NB4 (cell line): Measurements from ENCODE around the gene WDR1.

Experiments used
- DNase-seq: peaks from one replicate; pipeline ENCODE4 v3.0.0; 2010; ENCODE audit warnings: low read depth
- H3K4me3 ChIP-seq: one replicate; pipeline ENCODE4 v1.5.1; 2011; ENCODE audit warnings: mild to moderate bottlenecking, low read depth, low read length, moderate library complexity
- MYC ChIP-seq: IDR thresholded peaks from 2 replicates; pipeline ENCODE4 v1.6.1; 2011; ENCODE audit warnings: low read depth, low read length
- POLR2A ChIP-seq: IDR thresholded peaks from 2 replicates; pipeline ENCODE4 v1.6.1; 2011; ENCODE audit warnings: mild to moderate bottlenecking; ENCODE audit not compliant: insufficient read length; ENCODE audit errors: extremely low read depth
- TF ChIP-seq, protein P1 (sequence below): IDR thresholded peaks from one replicate; pipeline ENCODE4 v1.5.1; 2012; ENCODE audit warnings: low read depth, low read length
- TF ChIP-seq, protein P2 (sequence below): IDR thresholded peaks from 2 replicates; pipeline ENCODE4 v1.6.1; 2011; ENCODE audit warnings: low read depth, low read length

The WDR1 gene

DNA sequence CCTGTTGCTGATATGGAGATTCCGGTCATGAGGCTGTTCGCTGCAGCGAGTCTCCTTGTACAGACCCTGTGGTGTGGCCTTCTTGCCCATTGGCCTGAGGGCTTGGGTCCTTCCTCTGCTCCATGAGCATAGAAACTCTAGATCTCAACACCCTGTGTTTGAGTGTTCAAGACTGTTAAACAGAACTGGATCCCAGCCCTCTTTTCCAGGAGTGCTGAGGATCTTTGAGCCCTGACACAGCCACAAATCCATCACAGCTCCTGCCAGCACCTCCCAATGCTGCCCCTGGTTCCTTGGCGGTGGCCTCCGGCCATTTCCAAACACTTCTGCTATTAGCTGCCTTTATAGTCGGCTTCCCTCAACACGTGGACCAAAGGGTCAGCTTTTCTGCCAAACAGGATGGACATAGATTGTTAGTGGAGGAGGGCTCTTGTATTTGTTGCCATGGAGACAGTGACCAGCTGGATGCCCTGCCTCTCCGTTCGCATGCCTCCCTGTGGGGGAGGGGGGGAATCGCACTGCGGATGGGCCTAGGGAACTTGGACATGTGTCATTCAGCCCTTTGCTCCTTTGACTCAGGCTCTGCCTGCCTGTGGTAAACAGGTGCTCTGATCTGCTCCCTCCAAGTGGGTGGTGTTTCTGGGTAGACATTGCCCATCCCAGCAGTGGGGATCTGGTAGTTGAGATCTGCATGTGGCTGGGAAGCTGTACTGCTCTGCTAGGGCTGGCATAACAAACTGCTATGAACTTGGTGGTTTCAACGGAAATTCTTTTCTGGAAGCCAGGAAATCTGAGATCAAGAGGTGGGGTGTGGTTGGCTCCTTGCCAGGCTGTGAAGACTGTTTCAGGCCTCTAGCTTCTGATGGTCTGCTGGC lies 6.9 kb upstream of the WDR1 start:
- DNase-seq: no peak
- no peak overlapping the region for H3K4me3 ChIP-seq

DNA sequence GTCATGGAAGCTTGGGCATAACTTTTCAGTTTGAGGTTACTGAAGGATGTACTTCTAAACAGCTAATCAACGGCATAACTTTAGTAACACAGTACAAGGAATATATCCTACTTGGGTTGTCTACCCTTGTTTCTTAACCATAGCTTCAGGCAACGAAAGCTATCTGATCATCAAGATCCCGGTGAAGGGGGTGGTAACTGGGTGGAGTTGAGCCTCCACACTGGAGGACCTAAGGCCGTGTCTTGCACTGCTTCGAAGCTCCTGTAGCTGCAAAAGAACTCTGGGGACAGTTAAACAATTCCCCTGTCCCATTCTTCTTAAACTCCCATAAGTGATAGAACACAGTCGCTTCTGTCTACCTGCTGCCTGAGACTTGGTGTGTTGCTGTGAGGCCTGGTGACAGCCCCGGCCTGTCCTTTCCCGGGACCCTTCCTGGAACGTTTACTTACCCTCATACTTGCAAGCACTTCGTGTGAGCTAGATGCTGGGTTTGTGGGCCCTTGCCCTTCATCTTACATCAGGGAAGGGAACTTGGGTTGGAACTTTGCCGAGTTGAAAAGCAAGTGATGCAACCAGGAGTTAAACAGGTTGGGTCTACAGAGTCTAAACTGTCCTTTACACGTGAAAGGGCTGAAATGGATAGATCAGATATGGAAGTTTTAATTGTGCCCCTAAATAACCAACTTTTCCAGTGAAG lies 5.8 kb upstream of the WDR1 start:
- TF ChIP-seq POLR2A (no peak), MYC (no peak)
- TF ChIP-seq, protein P1, sequence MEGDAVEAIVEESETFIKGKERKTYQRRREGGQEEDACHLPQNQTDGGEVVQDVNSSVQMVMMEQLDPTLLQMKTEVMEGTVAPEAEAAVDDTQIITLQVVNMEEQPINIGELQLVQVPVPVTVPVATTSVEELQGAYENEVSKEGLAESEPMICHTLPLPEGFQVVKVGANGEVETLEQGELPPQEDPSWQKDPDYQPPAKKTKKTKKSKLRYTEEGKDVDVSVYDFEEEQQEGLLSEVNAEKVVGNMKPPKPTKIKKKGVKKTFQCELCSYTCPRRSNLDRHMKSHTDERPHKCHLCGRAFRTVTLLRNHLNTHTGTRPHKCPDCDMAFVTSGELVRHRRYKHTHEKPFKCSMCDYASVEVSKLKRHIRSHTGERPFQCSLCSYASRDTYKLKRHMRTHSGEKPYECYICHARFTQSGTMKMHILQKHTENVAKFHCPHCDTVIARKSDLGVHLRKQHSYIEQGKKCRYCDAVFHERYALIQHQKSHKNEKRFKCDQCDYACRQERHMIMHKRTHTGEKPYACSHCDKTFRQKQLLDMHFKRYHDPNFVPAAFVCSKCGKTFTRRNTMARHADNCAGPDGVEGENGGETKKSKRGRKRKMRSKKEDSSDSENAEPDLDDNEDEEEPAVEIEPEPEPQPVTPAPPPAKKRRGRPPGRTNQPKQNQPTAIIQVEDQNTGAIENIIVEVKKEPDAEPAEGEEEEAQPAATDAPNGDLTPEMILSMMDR: no peak
- TF ChIP-seq, protein P2, sequence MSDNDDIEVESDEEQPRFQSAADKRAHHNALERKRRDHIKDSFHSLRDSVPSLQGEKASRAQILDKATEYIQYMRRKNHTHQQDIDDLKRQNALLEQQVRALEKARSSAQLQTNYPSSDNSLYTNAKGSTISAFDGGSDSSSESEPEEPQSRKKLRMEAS: no peak
- DNase-seq: no peak
- no peak overlapping the region for H3K4me3 ChIP-seq

More for the DNA sequence above, 6.9 kb upstream of the WDR1 start:
- TF ChIP-seq POLR2A (no peak), MYC (no peak)
- TF ChIP-seq, protein P2: no peak
- TF ChIP-seq, protein P1: no peak

DNA sequence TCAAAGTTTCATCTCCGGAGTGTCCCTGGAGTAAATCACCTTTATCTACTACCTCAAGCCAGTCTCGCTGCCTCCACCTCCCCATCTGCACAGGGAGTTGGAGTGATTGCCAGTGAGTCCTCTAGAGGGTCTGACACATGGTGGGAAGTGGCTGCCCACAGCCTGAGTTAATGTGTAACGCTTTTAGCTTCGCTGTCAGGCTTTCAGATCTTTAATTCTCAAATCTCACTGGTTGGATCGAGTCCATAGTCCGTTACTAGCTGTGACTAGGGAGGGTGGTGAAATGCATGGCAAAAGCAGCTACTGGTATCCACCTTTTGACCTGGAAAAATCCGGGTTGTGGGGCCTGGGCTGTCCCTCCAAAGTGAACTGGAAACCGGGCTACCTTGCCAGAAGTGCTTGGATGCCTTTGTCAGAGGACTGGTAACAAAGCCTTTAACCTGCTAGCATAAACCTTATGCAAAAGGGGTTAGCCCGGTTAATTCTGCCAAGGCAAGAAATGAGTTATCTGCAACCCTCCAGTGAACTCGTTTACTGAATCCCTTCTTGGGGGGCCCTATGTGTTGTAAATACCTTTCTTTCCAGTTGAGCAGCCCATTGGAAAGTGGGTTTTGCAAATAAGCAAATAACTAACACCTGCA lies 5.1 kb upstream of the WDR1 start:
- DNase-seq: no peak

DNA sequence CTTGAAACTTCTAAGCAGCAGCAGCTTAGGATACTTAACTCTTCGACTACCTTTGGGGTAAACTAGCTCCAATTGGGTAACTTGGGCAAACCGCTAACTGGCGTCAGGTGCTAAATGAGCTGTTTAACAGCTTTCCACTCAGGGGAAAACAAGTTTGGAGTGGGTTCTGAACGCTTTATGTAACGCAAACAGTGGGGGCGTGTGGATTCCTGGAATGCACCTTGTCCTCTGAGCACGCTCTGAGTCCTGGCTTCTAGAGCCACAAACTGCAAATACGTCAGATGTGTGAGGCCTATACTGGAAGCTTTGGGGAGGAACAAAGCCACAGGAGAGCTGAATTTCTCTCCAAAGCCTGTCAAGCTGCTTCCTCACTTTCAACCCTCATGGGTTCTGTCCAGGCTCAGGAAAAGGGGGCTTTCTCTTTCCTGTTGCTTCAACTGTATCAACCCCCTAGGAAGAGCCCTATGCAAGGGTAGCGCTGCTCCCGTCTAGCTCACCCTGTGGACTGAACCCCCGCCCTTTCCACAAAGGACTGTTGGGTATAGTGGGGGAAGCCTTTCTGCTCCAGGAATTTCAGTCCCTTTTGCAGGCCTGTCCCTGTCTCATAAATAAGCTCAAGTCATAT lies 4.5 kb upstream of the WDR1 start:
- no peak for DNase-seq
- TF ChIP-seq, protein P1: no peak
- TF ChIP-seq POLR2A (no peak), MYC (no peak)
- TF ChIP-seq, protein P2: no peak
- no peak overlapping the region for H3K4me3 ChIP-seq

More for the DNA sequence above, 5.1 kb upstream of the WDR1 start:
- no peak overlapping the region for H3K4me3 ChIP-seq
- TF ChIP-seq POLR2A (no peak), MYC (no peak)
- TF ChIP-seq, protein P1: no peak
- TF ChIP-seq, protein P2: no peak

DNA sequence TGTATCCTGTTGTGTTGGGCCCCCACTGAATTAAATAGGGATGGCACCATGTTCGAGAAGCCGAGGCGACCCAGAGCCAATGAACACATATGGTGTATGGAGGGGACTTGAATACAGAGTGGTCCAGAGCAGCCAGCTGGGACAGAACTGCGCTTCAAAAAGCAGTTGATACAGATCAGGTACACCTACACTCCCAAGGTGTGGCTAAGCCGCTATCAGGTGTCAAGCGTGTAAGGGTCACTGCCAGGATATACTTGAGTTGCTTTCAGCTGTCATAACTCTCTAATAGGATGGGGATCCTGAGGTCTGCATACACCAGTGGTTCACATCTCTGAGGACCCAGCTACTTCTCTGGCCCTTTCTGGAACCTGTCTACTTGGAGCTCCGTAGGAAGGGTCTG lies 3.2 kb upstream of the WDR1 start:
- TF ChIP-seq, protein P2: no peak
- TF ChIP-seq, protein P1: no peak
- TF ChIP-seq POLR2A (no peak), MYC (no peak)

More for the DNA sequence above, 3.2 kb upstream of the WDR1 start:
- no peak for DNase-seq
- no peak overlapping the region for H3K4me3 ChIP-seq
